OCI-LY7 (cell line): ENCODE measurements around the gene SLC35C1. TPM values are rescaled to one million over a fixed set of nuclear protein-coding genes. Genes with fewer than 3 reads are reported as not detected.

Source experiments
- BruUV-seq: library from RNA; stranded (reverse); fragments of 400-500 nt; replicated peaks from 2 replicates; lab custom pipeline; 2021; lab: Mats Ljungman, UMichigan
- CTCF ChIA-PET: fragments of 300-600 bp; sonication (Branson Sonifier 250); formaldehyde crosslinking; loops from one replicate; lab custom pipeline; 2022; ENCODE audit warnings: antibody characterized with exemption; ENCODE audit not compliant: unreplicated experiment; lab: Charles Lee
- POLR2A ChIA-PET: fragments of 300-600 bp; sonication (Branson Sonifier 250); formaldehyde crosslinking; loops from one replicate; lab custom pipeline; 2022; ENCODE audit warnings: antibody characterized with exemption; lab: Charles Lee
- DNase-seq: peaks from one replicate; pipeline ENCODE4 v3.0.0-alpha.2; 2015; ENCODE audit warnings: low spot score
- H2AFZ ChIP-seq: fragments of 200-600 bp; sonication (generic), shearing (Covaris generic); 2 replicates; pipeline ENCODE4 v1.6.1; 2014; ENCODE audit warnings: mild to moderate bottlenecking, antibody characterized with exemption, low read length, moderate library complexity
- H3K27ac ChIP-seq: fragments of 200-600 bp; sonication (generic); 2 replicates; pipeline ENCODE4 v1.5.1; 2014; ENCODE audit warnings: mixed run types, low read depth, mild to moderate bottlenecking, moderate library complexity, low read length, inconsistent platforms; ENCODE audit not compliant: poor library complexity, severe bottlenecking
- H3K36me3 ChIP-seq: fragments of 200-600 bp; sonication (generic); 2 replicates; pipeline ENCODE4 v1.6.1; 2014; ENCODE audit warnings: mild to moderate bottlenecking, antibody characterized with exemption, low read length, moderate library complexity, mixed read lengths; ENCODE audit not compliant: insufficient read depth
- H3K4me1 ChIP-seq: fragments of 200-600 bp; sonication (generic); 2 replicates; pipeline ENCODE4 v1.5.1; 2014; ENCODE audit warnings: mild to moderate bottlenecking, low read length; ENCODE audit not compliant: insufficient read depth, poor library complexity, severe bottlenecking
- H3K4me2 ChIP-seq: fragments of 200-600 bp; sonication (generic); 2 replicates; pipeline ENCODE4 v1.6.1; 2014; ENCODE audit warnings: mild to moderate bottlenecking, low read length
- H3K4me3 ChIP-seq: fragments of 200-600 bp; sonication (generic); 2 replicates; pipeline ENCODE4 v1.5.1; 2014; ENCODE audit warnings: mild to moderate bottlenecking, low read depth, low read length; ENCODE audit not compliant: poor library complexity, severe bottlenecking
- H3K79me2 ChIP-seq: fragments of 200-600 bp; sonication (generic); 2 replicates; pipeline ENCODE4 v1.6.1; 2016; ENCODE audit warnings: low read depth, mild to moderate bottlenecking, low read length, moderate library complexity, mixed read lengths; ENCODE audit not compliant: insufficient read depth
- H3K9me2 ChIP-seq: fragments of 200-600 bp; sonication (generic); 2 replicates; pipeline ENCODE4 v1.6.1; 2016; ENCODE audit warnings: mild to moderate bottlenecking, low read length, mixed read lengths; ENCODE audit not compliant: insufficient read depth
- H3K9me3 ChIP-seq: fragments of 200-600 bp; sonication (generic); 2 replicates; pipeline ENCODE4 v1.6.1; 2014; ENCODE audit warnings: mild to moderate bottlenecking, mixed run types, low read length, mixed read lengths
- H4K20me1 ChIP-seq: fragments of 200-600 bp; sonication (generic); 2 replicates; pipeline ENCODE4 v1.6.1; 2014; ENCODE audit warnings: mild to moderate bottlenecking, antibody characterized with exemption, low read length, moderate library complexity, mixed read lengths; ENCODE audit not compliant: insufficient read depth
- EZH2phosphoT487 ChIP-seq: fragments of 200-600 bp; sonication (generic); IDR thresholded peaks from 2 replicates; pipeline ENCODE4 v1.6.1; 2018; ENCODE audit warnings: low read depth, borderline replicate concordance, mild to moderate bottlenecking, mixed run types, antibody characterized with exemption, low read length, moderate library complexity, mixed read lengths
- intact Hi-C: fragments of 100-400 bp; cut with micrococcal nuclease; formaldehyde crosslinking; loops from one replicate; pipeline ENCODE4 v1.10.0; 2022; ENCODE audit not compliant: unreplicated experiment
- total RNA-seq, 2 experiments: library from RNA; depleted of rRNA in 1 of 2; stranded (reverse); fragments of >200 nt in 1 of 2; shearing (Covaris generic) in 1 of 2; gene quantifications; 2 replicates each; pipeline ENCODE4 v1.2.3, GENCODE V29; 2014 to 2022
- TF ChIP-seq, protein P1 (sequence below): fragments of 200-600 bp; sonication (generic); conservative IDR thresholded peaks from 2 replicates; pipeline ENCODE4 v1.5.1; 2014; ENCODE audit warnings: mild to moderate bottlenecking, antibody characterized with exemption, low read length, moderate library complexity, mixed read lengths

The SLC35C1 gene
- total RNA-seq, 2 experiments from 2014 or later = 3.3 to 9.2 TPM

DNA sequence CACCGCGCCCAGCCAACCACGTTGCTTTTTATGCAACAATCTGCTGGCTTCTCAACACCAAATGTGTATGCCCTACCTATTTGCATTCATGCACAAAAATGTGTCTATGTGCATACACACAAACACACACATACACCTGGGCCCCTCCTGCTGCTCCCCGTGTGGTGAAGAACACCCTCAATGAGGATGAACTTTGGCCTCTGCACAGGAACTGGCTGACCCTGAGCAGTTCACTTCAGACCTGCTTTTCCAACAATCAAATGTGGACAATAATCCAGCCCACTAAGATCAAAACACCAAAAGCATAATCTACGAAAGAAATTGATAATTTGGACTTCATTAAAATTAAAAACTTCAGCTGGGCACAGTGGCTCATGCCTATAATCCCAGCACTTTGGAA is 25.3 kb upstream of the SLC35C1 start:
- BruUV-seq = no TSS peak
- intact Hi-C loops = no loop called here
- POLR2A ChIA-PET = no interaction called here

DNA sequence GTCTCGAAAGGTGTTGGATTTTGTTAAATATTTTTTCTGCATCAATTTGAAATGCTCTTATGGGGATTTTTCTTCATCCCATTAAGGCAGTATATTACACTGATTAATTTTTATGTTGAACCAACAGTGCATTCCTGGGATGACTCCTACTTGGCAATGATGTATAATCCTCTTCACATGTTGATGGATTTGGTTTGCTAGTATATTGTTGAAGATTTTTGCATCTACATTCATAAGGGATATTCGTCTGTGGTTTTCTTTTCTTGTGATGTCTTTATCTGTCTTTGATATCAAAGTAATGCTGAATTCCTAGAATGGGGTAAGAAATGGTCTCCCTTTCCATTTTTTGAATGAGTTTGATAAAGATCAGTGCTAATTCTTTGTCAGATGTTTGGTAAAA is 18.7 kb upstream of the SLC35C1 start:
- BruUV-seq = no TSS peak
- intact Hi-C loops = no loop called here

More for the DNA sequence above, 25.3 kb upstream of the SLC35C1 start:
- DNase-seq = no peak
- H2AFZ ChIP-seq = no peak overlapping the region
- no peak overlapping the region for H3K4me2 ChIP-seq
- H3K9me2 ChIP-seq = no peaks in the 10 kb centered on the region
- TF ChIP-seq EZH2phosphoT487 = no peak
- TF ChIP-seq, protein P1, sequence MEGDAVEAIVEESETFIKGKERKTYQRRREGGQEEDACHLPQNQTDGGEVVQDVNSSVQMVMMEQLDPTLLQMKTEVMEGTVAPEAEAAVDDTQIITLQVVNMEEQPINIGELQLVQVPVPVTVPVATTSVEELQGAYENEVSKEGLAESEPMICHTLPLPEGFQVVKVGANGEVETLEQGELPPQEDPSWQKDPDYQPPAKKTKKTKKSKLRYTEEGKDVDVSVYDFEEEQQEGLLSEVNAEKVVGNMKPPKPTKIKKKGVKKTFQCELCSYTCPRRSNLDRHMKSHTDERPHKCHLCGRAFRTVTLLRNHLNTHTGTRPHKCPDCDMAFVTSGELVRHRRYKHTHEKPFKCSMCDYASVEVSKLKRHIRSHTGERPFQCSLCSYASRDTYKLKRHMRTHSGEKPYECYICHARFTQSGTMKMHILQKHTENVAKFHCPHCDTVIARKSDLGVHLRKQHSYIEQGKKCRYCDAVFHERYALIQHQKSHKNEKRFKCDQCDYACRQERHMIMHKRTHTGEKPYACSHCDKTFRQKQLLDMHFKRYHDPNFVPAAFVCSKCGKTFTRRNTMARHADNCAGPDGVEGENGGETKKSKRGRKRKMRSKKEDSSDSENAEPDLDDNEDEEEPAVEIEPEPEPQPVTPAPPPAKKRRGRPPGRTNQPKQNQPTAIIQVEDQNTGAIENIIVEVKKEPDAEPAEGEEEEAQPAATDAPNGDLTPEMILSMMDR = no peak
- no peaks in the 10 kb centered on the region for H4K20me1 ChIP-seq
- no peaks in the 10 kb centered on the region for H3K36me3 ChIP-seq
- CTCF ChIA-PET = no interaction called here
- H3K9me3 ChIP-seq = no peaks in the 10 kb centered on the region
- H3K4me1 ChIP-seq = no peaks in the 10 kb centered on the region
- H3K4me3 ChIP-seq = no peak overlapping the region
- no peak overlapping the region for H3K27ac ChIP-seq
- H3K79me2 ChIP-seq = no peaks in the 10 kb centered on the region

DNA sequence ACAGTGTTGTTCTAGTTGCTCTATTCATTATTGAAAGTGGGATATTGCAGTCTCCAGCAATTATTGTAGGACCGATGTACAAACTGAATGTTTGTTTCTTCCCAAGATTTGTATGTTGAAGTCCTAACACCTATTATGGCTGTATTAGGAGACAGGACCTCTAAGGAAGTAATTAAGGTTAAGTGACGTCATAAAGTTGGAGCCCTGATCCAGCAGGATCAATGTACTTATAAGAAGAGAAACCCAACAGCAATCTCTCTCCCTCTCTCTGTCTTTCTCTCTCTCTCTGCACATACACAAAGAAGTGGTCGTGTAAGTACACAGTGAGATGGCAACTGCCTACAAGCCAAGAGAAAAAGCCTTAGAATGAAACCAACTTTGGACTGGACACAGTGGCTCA is 16.1 kb upstream of the SLC35C1 start:
- no peaks in the 10 kb centered on the region for H3K4me1 ChIP-seq
- BruUV-seq = no TSS peak
- ChIA-PET POLR2A (no interaction called here), CTCF (no interaction called here)
- no peaks in the 10 kb centered on the region for H3K79me2 ChIP-seq
- no peaks in the 10 kb centered on the region for H3K9me2 ChIP-seq
- intact Hi-C loops = no loop called here
- H3K4me3 ChIP-seq = no peak overlapping the region
- H3K4me2 ChIP-seq = no peak overlapping the region
- no peak for TF ChIP-seq EZH2phosphoT487
- TF ChIP-seq, protein P1 = no peak
- H3K36me3 ChIP-seq = no peaks in the 10 kb centered on the region
- no peak overlapping the region for H3K27ac ChIP-seq
- no peak for DNase-seq
- H3K9me3 ChIP-seq = no peaks in the 10 kb centered on the region
- no peak overlapping the region for H2AFZ ChIP-seq
- no peaks in the 10 kb centered on the region for H4K20me1 ChIP-seq

More for the DNA sequence above, 18.7 kb upstream of the SLC35C1 start:
- Histone ChIP-seq H3K4me2 (no peak overlapping the region), H3K9me3 (no peaks in the 10 kb centered on the region), H3K4me3 (no peak overlapping the region), H3K4me1 (no peaks in the 10 kb centered on the region), H3K36me3 (no peaks in the 10 kb centered on the region), H3K27ac (no peak overlapping the region), H4K20me1 (no peaks in the 10 kb centered on the region), H3K9me2 (no peaks in the 10 kb centered on the region), H2AFZ (no peak overlapping the region), H3K79me2 (no peaks in the 10 kb centered on the region)
- no peak for DNase-seq
- TF ChIP-seq EZH2phosphoT487 = no peak
- TF ChIP-seq, protein P1 = no peak
- ChIA-PET POLR2A (no interaction called here), CTCF (no interaction called here)
